ENCODE measurements around the gene UGT1A5. TPM values are rescaled to one million over a fixed set of nuclear protein-coding genes. Genes with fewer than 3 reads are reported as not detected.

UGT1A5 gene
- total RNA-seq, 1 experiment from 2014 or later = not detected

DNA sequence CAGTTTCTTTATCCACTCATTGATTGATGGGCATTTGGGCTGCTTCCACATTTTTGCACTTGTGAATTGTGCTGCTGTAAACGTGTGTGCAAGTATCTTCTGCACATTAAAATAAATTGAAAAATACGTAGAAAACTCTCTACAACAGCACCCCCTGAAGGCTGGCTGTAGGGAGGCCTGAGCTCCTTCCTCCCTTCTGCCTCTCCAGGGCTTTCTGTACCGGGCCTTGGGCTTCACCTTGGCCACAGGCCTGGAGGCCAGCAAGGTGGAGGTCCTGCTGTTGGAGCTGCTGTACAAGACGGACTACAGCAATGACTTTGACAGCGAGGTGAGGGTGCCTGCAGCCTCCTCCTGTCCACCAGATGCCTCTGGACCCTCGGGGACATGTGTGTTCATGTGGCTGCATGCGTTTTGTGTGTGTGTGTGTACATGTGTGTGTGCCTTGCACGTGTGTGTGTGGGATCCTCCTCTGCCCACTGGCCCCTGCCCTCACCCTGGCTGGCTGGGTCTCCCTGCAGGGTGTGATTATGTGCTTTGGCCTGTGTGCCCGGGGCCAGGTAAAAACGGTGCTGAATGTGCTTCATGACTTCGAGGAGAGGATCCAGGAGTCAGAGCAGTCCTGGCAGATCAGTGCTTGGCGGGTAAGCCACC, 94.6 kb downstream of the UGT1A5 start:
- Histone ChIP-seq H3K9me3 (no peaks in the 10 kb centered on the region), H3K36me3 (no peaks in the 10 kb centered on the region), H3K27me3 (no peaks in the 10 kb centered on the region), H3K4me3 (no peak overlapping the region)
- DNase-seq = no peak

DNA sequence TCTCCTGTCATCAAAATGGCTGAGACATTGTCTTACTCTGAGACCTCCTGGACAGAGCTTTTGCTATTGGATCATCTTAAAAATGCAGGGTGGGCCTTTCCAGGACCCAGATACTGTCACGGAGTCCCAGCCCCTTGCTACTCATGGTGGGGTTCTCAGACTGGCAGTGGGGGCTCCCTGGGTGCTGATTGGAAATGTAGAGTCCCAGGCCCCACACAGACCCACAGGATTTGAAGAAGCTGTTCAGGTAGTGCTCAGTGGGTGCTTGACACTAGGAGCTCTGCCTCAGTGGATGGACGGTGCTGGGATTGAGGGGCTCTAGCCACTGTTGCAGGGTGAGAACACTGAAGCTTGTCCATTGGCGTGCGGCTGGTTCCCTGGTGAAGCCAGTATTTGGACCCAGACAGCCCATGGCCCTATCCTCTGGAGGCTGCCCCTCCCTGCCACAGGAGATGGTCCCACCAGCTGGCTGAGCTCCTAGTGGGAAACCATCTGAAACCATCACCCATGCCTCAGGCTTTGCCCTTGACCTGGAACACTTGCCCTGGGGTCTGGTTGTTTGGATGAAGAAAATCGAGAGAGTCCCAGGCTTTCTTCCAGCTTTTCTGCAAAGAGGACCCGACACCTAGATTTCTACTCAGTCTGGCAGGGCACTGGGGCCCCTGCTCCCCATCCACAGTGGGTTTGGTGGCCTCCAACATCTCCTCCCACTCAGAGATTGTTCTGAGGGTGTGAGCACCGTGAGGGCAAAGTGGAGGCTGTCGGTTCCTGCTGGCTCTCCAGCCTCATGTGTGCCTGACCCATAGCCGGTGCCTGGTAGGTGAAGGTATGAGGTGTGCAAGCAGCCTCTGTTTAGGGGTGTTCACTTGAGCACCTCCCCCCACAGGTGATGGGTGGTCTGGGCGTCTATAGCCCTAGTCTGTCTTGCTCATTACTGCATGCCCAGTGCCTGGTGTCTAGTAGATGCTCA, 95.5 kb downstream of the UGT1A5 start:
- DNase-seq = no peak
- Histone ChIP-seq H3K27me3 (no peaks in the 10 kb centered on the region), H3K9me3 (no peaks in the 10 kb centered on the region), H3K36me3 (no peaks in the 10 kb centered on the region), H3K4me3 (no peak overlapping the region)

- no peaks in the 10 kb centered on the region for H3K9me3 ChIP-seq
- no peak for DNase-seq
- no peak overlapping the region for H3K4me3 ChIP-seq
- no peaks in the 10 kb centered on the region for H3K36me3 ChIP-seq
- no peaks in the 10 kb centered on the region for H3K27me3 ChIP-seq
Observed at GRCh38 chr2:233810385-233810784, 97.7 kb downstream of the UGT1A5 start.

DNA sequence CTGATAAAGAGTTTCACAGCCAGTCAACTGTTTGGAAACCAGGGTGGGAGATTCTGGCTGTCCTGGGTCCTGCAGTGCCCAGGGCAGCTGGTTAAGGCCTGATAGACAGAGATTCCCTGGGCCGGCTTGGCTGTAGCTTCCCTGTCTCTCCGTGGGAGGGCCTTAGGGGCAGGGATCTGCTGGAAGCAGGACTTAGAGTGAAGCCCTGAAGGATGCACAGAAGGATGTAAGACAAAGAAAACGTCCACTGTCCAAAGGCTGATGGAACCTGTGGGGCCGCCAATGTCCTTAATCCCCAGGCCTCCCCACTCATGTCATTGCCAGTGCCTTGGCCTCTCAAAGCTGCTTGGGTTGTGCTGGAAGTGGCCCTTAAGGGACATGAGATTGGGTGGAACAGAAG, 98.4 kb downstream of the UGT1A5 start:
- no peak for DNase-seq
- no peaks in the 10 kb centered on the region for H3K9me3 ChIP-seq
- no peaks in the 10 kb centered on the region for H3K36me3 ChIP-seq
- no peaks in the 10 kb centered on the region for H3K27me3 ChIP-seq
- no peak overlapping the region for H3K4me3 ChIP-seq

DNA sequence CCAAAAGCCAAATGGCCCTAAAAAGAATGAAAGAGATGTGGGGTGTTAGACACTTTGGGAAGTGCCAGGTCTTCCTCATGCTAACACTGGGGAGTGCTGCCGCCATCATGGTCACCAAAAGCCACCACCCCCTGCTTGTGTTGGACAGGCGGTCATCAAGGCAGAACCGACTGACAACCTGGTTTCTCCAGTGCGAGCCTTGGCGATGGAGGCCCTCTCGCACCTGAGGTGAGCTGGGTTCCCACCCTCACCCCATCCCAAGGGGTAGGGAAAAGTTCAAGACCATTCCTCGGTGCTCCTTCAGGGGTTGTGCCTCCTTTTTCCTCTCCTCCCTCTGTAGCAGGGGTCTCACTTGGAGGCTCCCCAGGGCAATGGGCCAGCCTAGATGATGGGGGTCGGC, 99.0 kb downstream of the UGT1A5 start:
- no peak overlapping the region for H3K4me3 ChIP-seq
- H3K36me3 ChIP-seq = no peaks in the 10 kb centered on the region
- H3K9me3 ChIP-seq = no peaks in the 10 kb centered on the region
- DNase-seq = no peak
- H3K27me3 ChIP-seq = no peaks in the 10 kb centered on the region

GRCh38 chr2:233813236-233814055, 100.7 kb downstream of the UGT1A5 start:
- DNase-seq = no peak
- no peaks in the 10 kb centered on the region for H3K9me3 ChIP-seq
- no peaks in the 10 kb centered on the region for H3K27me3 ChIP-seq
- no peak overlapping the region for H3K4me3 ChIP-seq
- no peaks in the 10 kb centered on the region for H3K36me3 ChIP-seq

DNA sequence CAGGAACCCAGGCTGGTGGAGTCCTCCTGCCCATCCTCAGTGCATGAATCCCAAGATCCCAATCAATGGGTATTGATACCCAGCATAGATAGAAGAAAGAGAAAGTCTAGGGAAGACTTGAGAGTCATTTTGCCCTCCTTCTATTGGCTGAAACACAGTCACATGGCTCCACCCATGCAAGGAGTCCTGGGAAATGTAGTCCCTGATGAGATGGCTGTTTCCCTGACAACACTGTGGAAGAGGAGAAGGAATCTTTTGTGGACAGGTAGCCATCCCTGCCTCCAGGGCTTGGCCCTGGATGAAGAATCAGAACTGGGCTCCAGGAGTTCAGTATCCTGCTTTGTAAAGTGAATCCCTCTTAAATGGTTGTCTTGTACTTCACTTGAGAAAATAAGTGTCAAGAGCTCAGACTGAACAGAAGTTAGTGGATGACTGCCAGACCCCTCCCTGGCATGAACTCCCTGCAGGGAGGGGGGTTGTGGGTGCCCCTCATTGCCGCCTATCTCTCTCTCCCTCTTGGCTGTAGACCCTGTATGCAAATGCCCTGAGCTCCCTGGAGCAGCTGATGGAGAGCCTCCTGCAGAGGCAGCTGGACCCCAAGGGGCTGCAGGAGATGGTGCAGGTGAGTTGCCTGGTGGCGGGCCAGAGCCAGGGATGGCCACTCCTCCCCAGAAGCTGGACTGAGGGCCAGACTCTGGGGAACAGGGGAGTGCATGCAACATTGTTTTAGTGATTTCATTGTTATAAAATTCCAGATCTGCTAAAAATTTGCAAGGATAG, 101.5 kb downstream of the UGT1A5 start:
- H3K4me3 ChIP-seq = no peak overlapping the region
- H3K9me3 ChIP-seq = no peaks in the 10 kb centered on the region
- no peaks in the 10 kb centered on the region for H3K36me3 ChIP-seq
- H3K27me3 ChIP-seq = no peaks in the 10 kb centered on the region
- no peak for DNase-seq

GRCh38 chr2:233815861-233816260, 103.2 kb downstream of the UGT1A5 start:
- Histone ChIP-seq H3K27me3 (no peaks in the 10 kb centered on the region), H3K36me3 (no peaks in the 10 kb centered on the region), H3K9me3 (no peaks in the 10 kb centered on the region), H3K4me3 (no peak overlapping the region)
- DNase-seq = no peak

- no peaks in the 10 kb centered on the region for H3K9me3 ChIP-seq
- H3K27me3 ChIP-seq = no peaks in the 10 kb centered on the region
- DNase-seq = no peak
- no peak overlapping the region for H3K4me3 ChIP-seq
- H3K36me3 ChIP-seq = no peaks in the 10 kb centered on the region
Observed at GRCh38 chr2:233816334-233816733, 103.6 kb downstream of the UGT1A5 start.

DNA sequence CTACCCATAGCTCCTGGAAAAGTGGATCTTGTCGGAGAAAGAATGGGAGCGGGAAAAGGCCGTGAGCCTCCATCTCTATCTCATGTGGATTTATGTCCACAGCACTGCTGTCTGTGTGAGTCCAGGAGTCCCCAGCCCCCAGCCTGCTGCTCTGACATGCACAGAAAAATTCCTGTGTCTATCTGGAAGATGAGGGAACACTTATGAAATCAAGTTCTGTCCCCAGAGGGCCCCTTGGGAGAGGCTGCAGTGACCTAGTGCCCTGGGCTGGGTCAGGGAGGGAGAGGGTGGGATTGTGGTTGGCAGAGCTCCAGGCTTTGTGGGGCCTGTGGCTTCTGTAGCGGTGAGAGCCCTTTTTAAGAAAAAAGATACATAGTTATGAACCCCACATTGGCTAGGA, 104.1 kb downstream of the UGT1A5 start:
- Histone ChIP-seq H3K36me3 (no peaks in the 10 kb centered on the region), H3K27me3 (no peaks in the 10 kb centered on the region), H3K9me3 (no peaks in the 10 kb centered on the region), H3K4me3 (no peak overlapping the region)
- no peak for DNase-seq

GRCh38 chr2:233817361-233817911, 104.7 kb downstream of the UGT1A5 start:
- H3K9me3 ChIP-seq = no peaks in the 10 kb centered on the region
- H3K4me3 ChIP-seq = no peak overlapping the region
- no peaks in the 10 kb centered on the region for H3K36me3 ChIP-seq
- H3K27me3 ChIP-seq = no peaks in the 10 kb centered on the region
- no peak for DNase-seq

DNA sequence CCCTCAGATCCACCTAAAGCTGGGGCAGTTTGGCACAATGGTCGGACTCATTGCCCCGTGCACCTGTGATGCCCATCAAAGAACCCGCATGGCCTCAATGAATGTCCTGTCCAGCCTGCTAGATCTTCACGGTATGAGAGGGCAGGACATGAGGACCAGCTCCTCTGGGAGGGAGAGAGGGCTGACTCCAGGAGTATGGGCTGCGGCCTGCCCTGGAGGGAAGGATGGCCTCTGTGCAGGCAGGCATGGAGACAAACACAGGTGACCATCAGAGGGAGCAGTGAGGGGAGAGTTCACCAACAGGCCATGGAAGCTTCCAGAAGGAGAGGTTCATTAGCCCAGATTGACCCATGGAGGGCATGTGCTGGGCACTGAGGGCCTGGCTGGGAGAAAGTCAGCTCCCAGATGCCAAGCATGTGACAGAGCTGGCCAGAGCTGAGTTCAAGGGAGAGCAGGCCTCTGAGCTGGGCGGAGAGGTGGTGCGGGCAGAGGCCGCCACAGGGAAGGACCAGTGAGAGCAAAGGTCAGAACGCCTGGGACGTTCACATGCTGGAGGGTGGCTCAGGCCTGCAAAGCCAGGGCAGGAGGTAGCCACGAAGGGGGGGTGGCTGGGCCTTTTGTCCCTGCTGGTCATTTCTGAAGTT, 105.4 kb downstream of the UGT1A5 start:
- Histone ChIP-seq H3K4me3 (no peak overlapping the region), H3K27me3 (no peaks in the 10 kb centered on the region), H3K36me3 (no peaks in the 10 kb centered on the region), H3K9me3 (no peaks in the 10 kb centered on the region)
- DNase-seq = no peak

DNA sequence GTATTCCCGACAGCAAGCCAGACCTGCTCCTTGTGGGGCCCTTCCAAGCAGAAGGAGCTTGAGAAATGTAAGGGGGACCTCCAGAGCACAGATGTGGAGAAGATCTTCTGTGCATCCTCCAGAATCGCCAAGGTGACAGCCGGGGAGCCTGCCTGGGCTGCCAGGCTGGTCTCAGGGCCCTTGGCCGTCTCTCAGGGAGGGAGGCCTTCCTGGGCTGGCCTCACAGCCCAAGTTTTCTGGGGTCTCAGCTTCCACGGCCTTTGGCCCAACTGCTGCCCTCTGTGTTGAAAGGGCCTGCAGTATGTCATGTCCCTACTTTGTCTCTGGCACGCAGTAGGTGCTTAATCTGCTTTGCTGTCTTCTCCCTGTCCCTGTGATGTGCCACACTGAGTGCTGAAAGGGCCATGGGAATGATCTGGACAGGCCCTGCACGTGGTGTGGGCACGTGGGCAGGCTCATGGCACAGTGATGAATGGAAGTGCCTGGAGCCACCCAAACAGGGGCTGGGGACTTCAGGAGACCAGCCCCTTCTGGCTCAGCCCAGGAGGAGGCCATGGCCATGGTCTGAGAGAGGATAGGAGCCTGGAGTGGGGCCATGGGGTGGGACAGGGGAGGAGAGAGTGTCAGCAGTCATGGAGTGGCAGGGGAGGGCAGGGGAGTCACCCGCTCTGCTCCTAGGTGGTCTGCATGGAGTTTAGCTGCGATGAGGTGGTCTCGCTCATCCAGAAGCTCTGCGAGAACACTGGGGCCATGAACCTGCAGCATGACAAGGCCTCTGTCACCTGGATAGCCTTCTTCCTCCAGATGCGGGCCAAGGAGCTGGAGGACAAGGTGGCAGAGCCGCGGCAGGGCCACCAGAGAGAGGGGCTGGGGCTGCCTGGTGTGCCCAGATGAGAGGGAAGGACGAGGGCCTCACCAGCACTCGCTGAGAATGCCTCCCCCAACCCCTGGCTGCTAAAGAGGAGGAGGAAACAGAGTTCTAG, 106.2 kb downstream of the UGT1A5 start:
- H3K36me3 ChIP-seq = no peaks in the 10 kb centered on the region
- no peak for DNase-seq
- no peaks in the 10 kb centered on the region for H3K9me3 ChIP-seq
- H3K27me3 ChIP-seq = no peaks in the 10 kb centered on the region
- no peak overlapping the region for H3K4me3 ChIP-seq

- no peak for DNase-seq
- no peaks in the 10 kb centered on the region for H3K9me3 ChIP-seq
Observed at GRCh38 chr2:233819884-233820773, 107.4 kb downstream of the UGT1A5 start.

More at GRCh38 chr2:233819884-233820773, 107.4 kb downstream of the UGT1A5 start:
- Histone ChIP-seq H3K27me3 (no peaks in the 10 kb centered on the region), H3K4me3 (no peak overlapping the region), H3K36me3 (no peaks in the 10 kb centered on the region)

Data from MG63 (cell line).